Panc1 (cell line): ENCODE results near the gene MRAS.

Experiments
- CTCF ChIP-seq: fragments of 450-650 bp; IDR thresholded peaks from 2 replicates; pipeline ENCODE4 v1.5.1; 2017; ENCODE audit warnings: mild to moderate bottlenecking
- POLR2AphosphoS5 ChIP-seq: IDR thresholded peaks from 2 replicates; pipeline ENCODE4 v1.6.1; 2012; ENCODE audit warnings: mild to moderate bottlenecking, low read depth, low read length, moderate library complexity
- REST ChIP-seq, 2 experiments: IDR thresholded peaks; 2 replicates each; pipeline ENCODE4 v1.6.1; 2011 to 2012; ENCODE audit warnings: low read depth in 2 of 2, control low read depth in 1 of 2, low read length in 1 of 2, mild to moderate bottlenecking in 1 of 2, moderate library complexity in 1 of 2; ENCODE audit not compliant: insufficient read depth in 1 of 2
- SIN3A ChIP-seq: IDR thresholded peaks from 2 replicates; pipeline ENCODE4 v1.6.1; 2012; ENCODE audit warnings: low read depth, mild to moderate bottlenecking, low read length, moderate library complexity, borderline replicate concordance; ENCODE audit not compliant: insufficient read depth
- TCF7L2 ChIP-seq: IDR thresholded peaks from 2 replicates; pipeline ENCODE4 v1.6.1; 2011; ENCODE audit warnings: mild to moderate bottlenecking, low read depth, low read length, inconsistent platforms

- TF ChIP-seq POLR2AphosphoS5: no peak
- TF ChIP-seq CTCF: no peak
- no peak for TF ChIP-seq REST (IDR thresholded peaks at IDR 0.05; ENCODE audit: insufficient read depth in 1 of 2, low read depth in 2 of 2, low read length in 1 of 2)
- TF ChIP-seq TCF7L2: no peak
- no peak for TF ChIP-seq SIN3A
Observed at GRCh38 chr3:138351151-138351550, 2.8 kb downstream of the MRAS start.
